WTC11 (cell line): Measurements from ENCODE around the gene EME2. TPM values are rescaled to one million over a fixed set of nuclear protein-coding genes. Genes with fewer than 3 reads are reported as not detected.

Experiments used
- ATAC-seq: fragments of 200-7000 bp; cut with Tn5 transposase; 2 replicates; pipeline ENCODE4 v1.10.0; 2021; ENCODE audit warnings: mild to moderate bottlenecking, moderate library complexity
- CTCF ChIA-PET: fragments of 300-600 bp; sonication (Branson Sonifier 250); formaldehyde crosslinking; loops from one replicate; lab custom pipeline; 2021; ENCODE audit warnings: antibody characterized with exemption; lab: Charles Lee
- POLR2A ChIA-PET: fragments of 350-600 bp; sonication (Branson Sonifier 250); formaldehyde crosslinking; loops from one replicate; lab custom pipeline; 2021; ENCODE audit warnings: antibody characterized with exemption; lab: Charles Lee
- DNase-seq: peaks from one replicate; pipeline ENCODE4 v3.0.0; 2021; ENCODE audit warnings: low spot score
- H3K27ac Mint-ChIP-seq: 2 replicates; pipeline ENCODE4 v1.8.0; 2021; ENCODE audit warnings: mixed read lengths
- H3K27me3 Mint-ChIP-seq: 2 replicates; pipeline ENCODE4 v1.8.0; 2021; ENCODE audit warnings: low read depth, mild to moderate bottlenecking, moderate library complexity, mixed read lengths
- H3K36me3 Mint-ChIP-seq: 2 replicates; pipeline ENCODE4 v1.8.0; 2021; ENCODE audit warnings: mixed read lengths
- H3K4me1 Mint-ChIP-seq: 2 replicates; pipeline ENCODE4 v1.8.0; 2022; ENCODE audit warnings: mixed read lengths
- H3K4me3 Mint-ChIP-seq: 2 replicates; pipeline ENCODE4 v1.8.0; 2021; ENCODE audit warnings: mild to moderate bottlenecking, moderate library complexity, mixed read lengths
- H3K9me3 Mint-ChIP-seq: 2 replicates; pipeline ENCODE4 v1.8.0; 2021; ENCODE audit warnings: mixed read lengths
- AFF4 ChIP-seq: sonication (generic); formaldehyde crosslinking; IDR thresholded peaks from 2 replicates; pipeline ENCODE4 v1.8.1; 2023; ENCODE audit warnings: mild to moderate bottlenecking, missing genetic modification reagents, borderline replicate concordance
- E2F5 ChIP-seq: sonication (generic); formaldehyde crosslinking; IDR thresholded peaks from 2 replicates; pipeline ENCODE4 v1.8.1; 2022; ENCODE audit warnings: mild to moderate bottlenecking, moderate library complexity, missing genetic modification reagents
- ERG ChIP-seq: fragments of 250-450 bp; sonication (Bioruptor Pico); IDR thresholded peaks from 2 replicates; pipeline ENCODE4 v1.8.0; 2021; ENCODE audit warnings: mild to moderate bottlenecking
- FOXP1 ChIP-seq: sonication (generic); formaldehyde crosslinking; IDR thresholded peaks from 2 replicates; pipeline ENCODE4 v1.8.0; 2022; ENCODE audit warnings: missing genetic modification reagents, mild to moderate bottlenecking, moderate library complexity, borderline replicate concordance
- HMGXB4 ChIP-seq: sonication (generic); formaldehyde crosslinking; IDR thresholded peaks from 2 replicates; pipeline ENCODE4 v1.8.1; 2023; ENCODE audit warnings: mild to moderate bottlenecking, moderate library complexity, missing genetic modification reagents
- IRF2 ChIP-seq: sonication (generic); formaldehyde crosslinking; IDR thresholded peaks from 2 replicates; pipeline ENCODE4 v1.8.0; 2022; ENCODE audit warnings: low read depth, missing genetic modification reagents, borderline replicate concordance
- JAZF1 ChIP-seq: fragments of 250-450 bp; sonication (Bioruptor Pico); IDR thresholded peaks from 2 replicates; pipeline ENCODE4 v1.9.0; 2021; ENCODE audit warnings: moderate library complexity, mild to moderate bottlenecking, inconsistent platforms
- KAT7 ChIP-seq: sonication (generic); formaldehyde crosslinking; IDR thresholded peaks from 2 replicates; pipeline ENCODE4 v1.8.1; 2023; ENCODE audit warnings: missing genetic modification reagents, mild to moderate bottlenecking, borderline replicate concordance
- RELA ChIP-seq: sonication (generic); formaldehyde crosslinking; IDR thresholded peaks from 2 replicates; pipeline ENCODE4 v1.8.1; 2022; ENCODE audit warnings: missing genetic modification reagents, mild to moderate bottlenecking, borderline replicate concordance
- USF2 ChIP-seq: sonication (generic); formaldehyde crosslinking; IDR thresholded peaks from 2 replicates; pipeline ENCODE4 v1.8.1; 2023; ENCODE audit warnings: mild to moderate bottlenecking, missing genetic modification reagents, moderate library complexity
- ZMAT4 ChIP-seq: fragments of 250-450 bp; sonication (Bioruptor Pico); IDR thresholded peaks from 2 replicates; pipeline ENCODE4 v1.9.0; 2021; ENCODE audit warnings: mild to moderate bottlenecking
- ZNF416 ChIP-seq: fragments of 250-450 bp; sonication (Bioruptor Pico); IDR thresholded peaks from 2 replicates; pipeline ENCODE4 v1.9.0; 2021; ENCODE audit warnings: mild to moderate bottlenecking, inconsistent platforms
- total RNA-seq: library from RNA; stranded (reverse); gene quantifications from 3 replicates; pipeline ENCODE4 v1.2.3, GENCODE V29; 2021

EME2 gene
- total RNA-seq, 1 experiment from 2014 or later = 23.2 TPM

GRCh38 chr16:1762879-1763520 lies 9.6 kb upstream of the EME2 start:
- Mint-ChIP-seq H3K27me3 (no peaks in the 10 kb centered on the region), H3K27ac (no peak overlapping the region), H3K9me3 (no peaks in the 10 kb centered on the region), H3K4me1 (no peaks in the 10 kb centered on the region), H3K36me3 (no peaks in the 10 kb centered on the region; the same call in 1 of the 2 replicates), H3K4me3 (no peak overlapping the region)
- ATAC-seq = no peak
- peak; percentile 45 for DNase-seq
- TF ChIP-seq AFF4 (CRISPR knock-in tag) (no peak), USF2 (CRISPR knock-in tag) (no peak), HMGXB4 (CRISPR knock-in tag) (no peak), ZMAT4 (no peak), ZNF416 (no peak), ERG (CRISPR knock-in tag) (no peak), JAZF1 (CRISPR knock-in tag) (no peak), E2F5 (CRISPR knock-in tag) (no peak), RELA (CRISPR knock-in tag) (no peak), FOXP1 (CRISPR knock-in tag) (no peak), IRF2 (CRISPR knock-in tag) (no peak), KAT7 (CRISPR knock-in tag) (no peak)
- POLR2A ChIA-PET = interaction anchor here (1.1 to 1.9 kb wide), 2 partner anchors 11 to 20 kb away, joined by 4 to 7 read pairs; partner anchors contain the start of genes NUBP2 and SPSB3
- CTCF ChIA-PET = interaction anchor here (0.9 to 2.5 kb wide), 4 partner anchors 10 to 57 kb away, joined by 6 to 17 read pairs (median 12); partner anchors contain the start of genes EME2, MAPK8IP3, MRPS34 and NUBP2
